SKM-1 (cell line): ENCODE results near the gene PTK7.

Source experiments
- DNase-seq: peaks from one replicate; lab custom pipeline; 2025; ENCODE audit not compliant: unreplicated experiment; lab: John Stamatoyannopoulos, UW

PTK7 gene

DNA sequence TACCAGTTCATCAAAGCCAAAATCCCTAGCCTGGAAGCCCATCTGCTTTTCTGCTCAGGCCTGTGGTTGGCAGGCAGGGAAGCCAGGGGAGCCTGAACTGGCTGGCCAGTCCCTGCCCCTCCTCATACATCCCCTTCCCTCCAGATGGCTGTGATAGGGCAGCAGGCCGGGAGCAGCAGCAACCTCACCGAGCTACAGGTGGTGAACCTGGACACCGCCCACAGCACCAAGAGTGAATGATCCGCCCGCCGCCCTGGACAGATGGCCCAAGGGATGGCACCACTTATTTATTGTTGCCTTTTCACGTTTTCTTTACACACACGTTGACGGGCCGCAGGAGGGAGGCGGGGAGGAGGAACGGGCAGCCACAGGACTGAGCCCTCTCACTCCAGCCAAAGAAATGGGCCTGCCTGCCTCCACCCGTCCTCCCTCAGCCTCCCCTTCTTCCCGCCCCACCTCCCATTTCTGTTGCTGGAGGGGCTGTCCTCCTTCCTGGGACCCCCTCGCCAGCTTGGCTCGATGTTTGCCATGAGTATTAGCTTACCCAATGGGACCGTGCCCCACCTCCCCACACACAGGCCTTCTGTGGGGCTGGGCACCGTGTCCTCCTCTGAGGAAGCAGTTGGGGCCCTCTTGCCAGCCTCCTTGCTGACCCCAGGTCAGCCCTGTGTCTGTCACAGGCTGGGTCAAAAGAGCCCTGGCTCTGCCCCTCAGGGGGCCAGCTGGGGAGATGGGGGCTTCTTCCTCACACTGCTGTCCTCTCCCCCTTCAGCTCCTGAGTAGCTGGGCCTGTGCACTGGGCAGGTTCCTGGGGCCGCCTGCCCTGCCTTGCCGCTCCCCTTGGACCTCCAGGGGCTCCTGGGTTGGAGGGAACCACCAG, 103.1 kb downstream of the PTK7 start:
- no peak for DNase-seq

GRCh38 chr6:43180058-43180457, 103.9 kb downstream of the PTK7 start:
- no peak for DNase-seq

- no peak for DNase-seq
Observed at GRCh38 chr6:43180985-43181384, 104.9 kb downstream of the PTK7 start.

DNA sequence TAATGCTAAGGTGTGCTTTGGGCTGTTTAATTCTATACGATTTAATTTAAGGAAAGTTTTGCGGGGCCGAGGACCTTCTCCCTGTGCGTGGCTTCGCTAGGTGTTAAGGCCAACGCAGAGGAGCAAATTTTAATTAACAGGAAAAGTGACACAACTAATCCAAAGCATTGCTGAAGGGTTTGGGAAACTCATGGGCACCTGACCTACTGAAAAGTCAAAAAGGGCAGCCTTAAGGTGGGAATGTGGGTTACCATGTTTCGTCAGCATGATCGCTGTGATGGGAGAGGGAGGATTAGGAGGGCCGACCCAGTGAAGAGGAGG, 105.5 kb downstream of the PTK7 start:
- DNase-seq = no peak

DNA sequence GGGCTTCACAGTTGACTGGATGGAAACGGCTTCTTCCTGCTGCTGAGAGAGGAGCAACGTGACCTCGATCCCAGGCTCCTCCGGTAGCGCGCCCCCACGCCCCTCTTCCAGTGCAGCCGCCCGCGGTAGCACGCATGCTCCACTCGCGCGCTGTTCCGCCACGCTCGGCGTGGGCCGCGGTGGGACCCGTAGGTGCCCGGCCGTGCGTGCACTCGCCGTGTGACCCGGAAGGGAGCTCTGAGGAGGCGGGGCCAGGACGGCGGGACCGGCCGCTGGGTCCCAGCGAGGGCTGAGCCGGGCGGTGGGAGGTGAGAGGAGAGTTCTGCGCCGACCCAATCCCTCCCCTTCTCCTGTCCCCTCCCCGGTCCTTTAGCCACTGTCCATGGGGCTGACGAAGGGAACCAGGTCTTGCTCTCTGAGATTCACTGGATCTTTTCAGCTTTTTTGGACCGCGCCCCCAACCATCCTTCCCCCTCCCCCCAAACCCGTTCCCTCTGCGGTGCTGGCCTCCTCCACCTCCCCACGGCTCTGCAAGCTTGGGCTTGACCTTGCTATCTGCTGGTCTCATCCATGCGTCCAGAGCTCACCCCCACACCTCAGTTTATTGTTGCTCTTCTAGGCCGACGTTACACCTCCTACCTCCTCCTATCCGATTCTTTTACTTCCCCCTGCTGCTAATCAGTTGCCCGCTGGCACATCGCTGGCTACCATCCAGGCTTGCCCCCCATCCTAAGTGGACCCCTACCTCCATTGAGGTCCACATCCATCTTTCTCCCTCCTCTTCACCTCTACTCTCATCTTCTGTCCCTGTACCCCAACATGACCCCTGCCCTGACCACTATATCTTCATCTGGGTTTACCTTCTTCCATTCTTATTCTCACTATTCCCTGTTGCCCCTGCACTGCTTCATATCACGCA, 106.1 kb downstream of the PTK7 start, which contains the start of gene CUL9:
TSS of gene CUL9 (plus strand) at position 255 of the 919 bp plus-strand sequence. CDS start 2,115 bp downstream, outside the sequence.
- DNase-seq = peak; percentile 57

DNA sequence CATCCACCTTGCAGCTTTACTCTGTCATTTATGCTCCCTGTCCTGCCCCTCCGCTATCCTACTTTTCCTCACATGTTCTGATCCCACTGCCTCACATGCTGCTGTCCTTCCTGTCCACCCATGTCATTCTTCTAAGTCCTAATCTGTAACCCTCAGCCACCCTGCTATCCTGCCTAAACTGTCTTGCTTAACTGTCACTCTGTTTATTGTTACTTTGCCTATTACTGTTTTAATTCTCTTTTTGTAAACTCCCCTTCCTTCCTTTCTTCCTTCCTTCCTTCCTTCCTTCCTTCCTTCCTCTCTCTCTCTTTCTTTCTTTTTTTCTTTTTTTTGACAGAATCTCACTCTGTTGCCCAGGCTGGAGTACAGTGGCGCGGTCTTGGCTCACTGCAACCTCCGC, 107.3 kb downstream of the PTK7 start:
- DNase-seq = no peak

DNA sequence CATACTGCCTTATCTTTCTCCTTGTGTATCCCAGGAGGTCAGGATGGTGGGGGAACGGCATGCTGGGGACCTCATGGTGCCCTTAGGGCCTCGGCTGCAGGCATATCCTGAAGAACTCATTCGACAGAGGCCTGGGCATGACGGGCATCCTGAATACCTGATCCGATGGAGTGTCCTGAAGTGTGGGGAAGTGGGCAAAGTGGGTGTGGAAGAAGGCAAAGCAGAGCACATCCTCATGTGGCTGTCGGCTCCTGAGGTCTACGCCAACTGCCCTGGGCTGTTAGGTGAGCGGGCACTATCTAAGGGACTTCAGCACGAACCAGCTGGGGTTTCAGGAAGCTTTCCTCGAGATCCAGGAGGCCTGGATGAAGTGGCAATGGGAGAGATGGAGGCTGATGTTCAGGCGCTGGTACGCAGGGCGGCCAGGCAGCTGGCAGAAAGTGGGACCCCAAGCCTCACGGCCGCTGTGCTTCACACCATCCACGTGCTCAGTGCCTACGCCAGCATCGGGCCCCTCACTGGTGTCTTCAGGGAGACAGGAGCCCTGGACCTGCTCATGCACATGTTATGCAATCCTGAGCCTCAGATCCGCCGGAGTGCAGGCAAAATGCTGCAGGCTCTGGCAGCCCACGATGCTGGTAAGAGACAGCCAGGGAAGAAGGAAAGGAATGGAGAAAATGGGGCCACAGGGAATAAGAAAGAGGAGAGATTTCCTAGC, 108.3 kb downstream of the PTK7 start:
- DNase-seq = no peak

GRCh38 chr6:43185391-43185985, 109.4 kb downstream of the PTK7 start:
- no peak for DNase-seq

DNA sequence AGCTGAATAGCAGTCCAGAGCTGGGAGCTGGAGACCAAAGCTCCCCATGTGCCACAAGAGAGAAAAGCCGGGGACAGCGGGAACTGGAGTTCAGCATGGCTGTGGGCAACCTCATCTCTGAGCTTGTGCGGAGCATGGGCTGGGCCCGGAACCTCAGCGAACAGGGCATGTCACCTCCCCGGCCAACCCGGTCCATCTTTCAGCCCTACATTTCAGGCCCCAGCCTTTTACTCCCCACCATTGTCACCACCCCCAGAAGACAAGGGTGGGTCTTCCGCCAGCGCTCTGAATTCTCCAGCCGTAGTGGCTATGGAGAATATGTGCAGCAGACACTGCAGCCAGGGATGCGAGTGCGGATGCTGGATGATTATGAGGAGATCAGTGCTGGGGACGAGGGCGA, 109.9 kb downstream of the PTK7 start:
- DNase-seq = no peak

DNA sequence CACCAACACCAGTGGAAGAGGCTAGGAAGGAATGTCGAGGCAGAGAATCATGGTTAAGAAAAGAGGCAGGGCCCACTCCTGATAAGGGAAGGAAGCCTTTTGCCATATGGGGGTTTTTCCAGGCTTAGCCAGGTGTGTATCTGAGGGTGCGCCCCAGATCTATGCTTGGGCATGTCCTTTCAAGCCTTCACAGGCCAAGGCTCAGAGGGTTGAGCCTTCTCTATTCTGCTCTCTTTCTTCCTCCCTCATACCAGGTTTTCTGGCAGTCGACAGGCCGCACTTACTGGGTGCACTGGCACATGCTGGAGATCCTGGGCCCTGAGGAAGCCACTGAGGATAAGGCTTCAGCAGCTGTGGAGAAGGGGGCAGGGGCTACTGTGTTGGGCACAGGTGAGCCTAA, 110.6 kb downstream of the PTK7 start:
- DNase-seq = no peak

DNA sequence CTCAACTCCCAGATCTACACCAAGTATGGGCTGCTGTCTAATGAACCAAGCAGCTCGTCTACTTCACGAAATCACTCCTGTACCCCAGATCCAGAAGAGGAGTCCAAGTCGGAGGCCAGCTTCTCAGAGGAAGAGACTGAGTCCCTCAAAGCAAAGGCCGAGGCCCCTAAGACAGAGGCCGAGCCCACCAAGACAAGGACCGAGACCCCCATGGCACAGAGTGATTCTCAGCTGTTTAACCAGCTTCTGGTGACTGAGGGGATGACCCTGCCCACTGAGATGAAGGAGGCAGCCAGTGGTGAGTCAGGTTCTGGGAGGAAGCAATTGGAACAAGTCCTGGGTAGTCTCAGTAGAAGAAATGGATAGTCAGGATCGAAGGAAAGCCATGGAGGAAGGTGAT, 111.7 kb downstream of the PTK7 start:
- DNase-seq = no peak

DNA sequence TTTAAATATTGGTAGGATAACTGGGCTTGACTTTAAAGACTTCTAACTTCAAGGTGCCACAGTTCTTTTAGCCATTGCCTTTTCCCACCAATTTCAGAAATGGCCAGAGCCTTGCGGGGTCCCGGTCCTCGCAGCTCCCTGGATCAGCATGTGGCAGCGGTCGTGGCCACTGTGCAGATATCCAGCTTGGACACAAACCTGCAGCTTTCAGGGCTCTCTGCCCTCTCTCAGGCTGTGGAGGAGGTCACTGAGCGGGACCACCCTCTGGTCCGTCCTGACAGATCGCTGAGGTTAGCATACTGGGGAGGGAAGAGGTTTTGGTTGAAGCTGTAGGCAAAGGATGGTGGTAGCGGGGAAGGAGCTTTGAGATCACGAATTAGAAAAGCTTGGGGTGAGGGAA, 112.3 kb downstream of the PTK7 start:
- DNase-seq = no peak

DNA sequence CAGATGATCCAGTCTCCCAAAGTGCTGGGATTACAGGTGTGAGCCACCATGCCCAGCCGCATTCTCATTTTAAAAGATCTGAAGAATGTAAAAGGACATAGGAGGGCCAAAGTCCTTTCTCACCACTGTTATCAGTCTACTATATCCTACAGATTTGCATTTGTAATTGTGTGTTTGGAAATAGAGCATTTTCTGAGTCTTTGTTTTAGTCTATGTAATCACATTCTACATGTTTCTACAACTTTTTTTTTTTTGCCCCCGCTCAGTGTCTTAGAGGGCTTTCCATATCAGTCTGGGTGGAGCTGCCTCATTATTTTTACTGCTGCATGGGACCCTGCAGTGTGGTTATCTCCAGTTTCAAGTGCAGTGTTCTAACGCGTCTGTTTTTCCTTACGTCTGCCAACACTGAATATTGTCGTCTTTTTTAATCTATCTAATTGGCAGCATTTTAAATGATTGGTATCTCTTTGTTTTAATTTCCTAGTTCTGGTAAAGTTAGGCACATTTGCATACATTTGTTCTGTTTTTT, 113.7 kb downstream of the PTK7 start:
- DNase-seq = no peak

DNA sequence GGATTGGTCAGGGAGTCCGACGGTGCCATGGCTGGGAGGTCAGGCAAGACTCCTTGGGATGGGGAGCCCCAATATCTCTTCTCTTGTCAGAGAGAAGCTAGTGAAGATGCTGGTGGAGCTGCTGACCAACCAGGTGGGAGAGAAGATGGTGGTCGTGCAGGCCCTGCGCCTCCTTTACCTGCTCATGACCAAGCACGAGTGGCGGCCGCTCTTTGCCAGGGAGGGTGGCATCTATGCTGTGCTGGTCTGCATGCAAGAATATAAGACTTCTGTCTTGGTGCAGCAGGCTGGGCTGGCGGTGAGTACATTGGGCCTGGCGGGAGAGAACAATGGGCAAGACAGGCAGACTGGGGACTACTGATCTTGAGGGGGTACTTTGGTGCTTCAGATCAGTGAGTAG, 116.8 kb downstream of the PTK7 start:
- DNase-seq = no peak

GRCh38 chr6:43193929-43194328, 117.8 kb downstream of the PTK7 start:
- no peak for DNase-seq

DNA sequence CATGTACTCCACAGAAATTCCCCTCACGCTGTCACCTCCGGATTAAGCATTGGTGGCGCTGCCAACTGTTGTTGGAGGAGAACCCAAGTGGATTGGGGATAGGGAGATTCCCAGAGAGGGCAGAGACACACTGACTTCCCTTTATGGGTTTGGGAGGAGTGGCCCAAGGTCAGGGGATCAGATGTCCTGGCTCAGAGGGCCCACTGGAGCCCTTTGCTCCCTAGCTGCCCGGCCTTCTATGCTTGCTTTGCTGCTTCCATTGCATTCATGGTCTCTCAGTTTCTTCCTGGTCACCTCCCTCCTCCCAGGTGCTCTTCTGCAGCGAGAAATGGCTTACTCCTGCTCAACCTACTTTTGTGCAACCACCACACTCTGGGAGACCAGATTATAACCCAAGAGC, 120.2 kb downstream of the PTK7 start:
- no peak for DNase-seq

DNA sequence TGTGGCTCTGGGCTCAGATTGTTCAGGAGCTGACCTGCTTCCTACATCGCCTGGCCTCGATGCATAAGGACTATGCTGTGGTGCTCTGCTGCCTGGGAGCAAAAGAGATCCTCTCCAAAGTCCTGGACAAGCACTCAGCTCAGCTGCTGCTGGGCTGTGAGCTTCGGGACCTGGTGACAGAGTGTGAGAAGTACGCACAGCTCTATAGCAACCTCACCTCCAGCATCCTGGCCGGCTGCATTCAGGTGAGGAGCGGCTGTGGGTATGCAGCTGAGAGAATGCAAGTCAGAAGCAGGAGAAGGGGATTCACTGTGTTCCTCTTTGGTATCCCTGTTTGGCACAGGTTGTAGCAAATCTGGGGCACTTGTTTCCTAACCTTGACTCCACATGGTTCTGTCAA, 123.8 kb downstream of the PTK7 start:
- no peak for DNase-seq

DNA sequence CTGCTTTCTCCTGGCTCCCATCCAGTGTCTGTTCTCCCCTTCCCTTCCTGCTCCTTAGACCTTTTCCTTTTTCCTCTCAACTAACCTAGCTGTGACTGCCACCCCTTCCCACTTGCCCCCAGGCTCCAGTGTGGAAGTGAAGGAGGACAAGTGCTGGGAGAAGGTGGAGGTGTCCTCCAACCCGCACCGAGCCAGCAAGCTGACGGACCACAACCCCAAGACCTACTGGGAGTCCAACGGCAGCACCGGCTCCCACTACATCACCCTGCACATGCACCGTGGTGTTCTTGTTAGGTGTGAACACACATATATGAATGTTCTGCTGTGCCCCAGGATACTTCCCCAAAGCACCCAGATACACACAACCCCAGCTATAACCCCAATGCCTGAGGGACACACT, 124.4 kb downstream of the PTK7 start:
- no peak for DNase-seq

DNA sequence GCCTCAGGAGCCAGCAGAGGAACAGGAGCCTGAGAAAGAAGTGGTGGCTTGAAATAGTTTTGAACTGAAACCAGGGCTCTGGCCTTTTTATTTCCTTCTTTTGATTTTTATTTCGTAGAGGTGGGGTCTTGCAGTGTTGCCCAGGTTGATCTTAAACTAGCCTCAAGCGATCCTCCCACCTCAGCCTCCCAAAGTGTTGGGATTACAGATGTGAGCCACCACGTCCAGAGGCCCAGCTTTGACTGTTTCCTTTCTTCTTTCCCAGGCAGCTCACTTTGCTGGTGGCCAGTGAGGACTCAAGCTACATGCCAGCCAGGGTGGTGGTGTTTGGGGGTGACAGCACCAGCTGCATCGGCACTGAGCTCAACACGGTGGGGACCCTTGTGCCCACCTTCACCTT, 126.3 kb downstream of the PTK7 start:
- DNase-seq = no peak

DNA sequence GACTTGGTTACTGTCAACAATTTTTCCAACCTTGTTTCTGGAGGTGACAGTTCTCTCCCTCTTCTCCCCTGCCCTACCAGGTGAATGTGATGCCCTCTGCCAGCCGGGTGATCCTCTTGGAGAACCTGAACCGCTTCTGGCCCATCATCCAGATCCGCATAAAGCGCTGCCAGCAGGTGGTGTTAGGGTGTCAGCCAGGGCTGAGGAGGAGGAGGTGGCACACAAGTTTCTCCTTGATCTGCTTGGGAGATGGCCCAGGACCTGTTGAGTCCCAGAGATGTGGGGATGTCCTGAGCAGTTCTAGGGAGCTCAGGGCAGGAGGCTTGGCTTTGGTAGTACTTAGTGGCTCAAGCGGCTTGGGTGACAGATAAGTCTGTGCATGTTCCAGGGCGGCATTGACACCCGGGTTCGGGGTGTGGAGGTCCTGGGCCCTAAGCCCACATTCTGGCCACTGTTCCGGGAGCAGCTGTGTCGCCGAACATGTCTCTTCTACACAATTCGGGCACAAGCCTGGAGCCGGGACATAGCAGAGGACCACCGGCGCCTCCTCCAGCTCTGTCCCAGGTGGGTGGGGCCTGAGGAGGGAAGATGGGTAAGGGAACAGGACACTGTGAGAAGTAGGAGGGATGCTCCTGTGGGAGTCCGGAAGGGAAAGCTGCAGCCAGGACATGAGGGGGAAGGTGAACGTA, 127.1 kb downstream of the PTK7 start:
- DNase-seq = no peak
